Esophagus muscularis mucosa (tissue), 3 donors: ENCODE data around the gene CDKN3.

ENCODE experiments used
- POLR2AphosphoS5 ChIP-seq, 2 donors: sonication (generic); formaldehyde crosslinking; IDR thresholded peaks; one replicate each; pipeline ENCODE4 v1.6.1; 2017; ENCODE audit warnings: antibody characterized with exemption in 2 of 2
- TF ChIP-seq, protein P1 (sequence below), 3 experiments: fragments of 200-600 bp in 2 of 3; fragments of 450-650 bp in 1 of 3; sonication (generic) in 2 of 3; IDR thresholded peaks; one replicate each; pipeline ENCODE4 v1.5.1; 2017 to 2019; ENCODE audit warnings: antibody characterized with exemption in 3 of 3, mild to moderate bottlenecking in 2 of 3, moderate library complexity in 1 of 3

DNA sequence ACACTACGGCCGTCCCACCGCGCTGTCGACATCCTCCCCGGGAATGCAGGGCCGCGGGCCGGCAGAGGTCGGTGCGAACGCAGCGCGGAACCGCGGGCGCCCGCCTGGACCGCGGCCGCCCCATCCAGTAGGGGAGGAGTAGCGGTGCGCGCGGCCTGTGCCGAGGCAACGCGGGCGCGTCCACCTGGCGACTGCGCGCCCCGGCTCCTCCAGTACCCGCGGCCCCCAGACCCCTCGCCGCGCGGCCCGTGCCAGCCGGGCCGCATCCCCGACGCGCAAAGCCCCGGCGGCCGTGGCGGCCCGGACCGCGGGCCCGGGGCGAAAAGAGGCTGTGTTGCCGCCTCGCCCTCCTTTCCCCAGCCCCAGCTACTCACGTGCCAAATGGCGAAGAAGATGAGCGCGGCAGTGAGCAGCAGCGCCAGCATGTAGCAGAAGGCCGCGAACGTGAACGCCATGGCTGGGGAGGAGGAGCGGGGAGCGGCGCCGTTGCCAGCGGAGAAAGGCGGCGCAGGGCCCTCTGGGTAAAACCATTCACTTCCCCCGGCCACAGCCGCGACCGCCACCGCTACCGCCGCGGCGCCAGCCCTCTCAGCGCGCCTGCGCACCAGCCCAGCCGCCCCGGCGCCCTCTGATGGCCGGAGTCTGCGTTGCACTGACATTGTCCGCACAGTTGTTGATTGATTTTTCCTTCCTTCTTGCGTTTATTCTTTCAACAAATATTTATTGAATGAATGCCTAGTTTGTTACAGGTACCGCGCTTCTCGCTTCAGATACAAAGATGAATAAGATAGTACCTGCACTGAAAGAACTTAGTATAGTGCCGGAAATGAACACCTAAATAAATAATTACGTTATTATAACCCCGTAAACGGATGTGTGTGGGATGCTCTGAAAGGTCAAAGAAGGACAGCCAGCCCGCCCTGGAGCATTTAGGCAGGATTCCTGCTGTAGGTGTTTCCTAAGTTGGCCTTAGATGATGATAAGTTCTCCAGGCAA, 44.4 kb downstream of the CDKN3 start, which contains the start of gene CNIH1:
- TF ChIP-seq, protein P1, sequence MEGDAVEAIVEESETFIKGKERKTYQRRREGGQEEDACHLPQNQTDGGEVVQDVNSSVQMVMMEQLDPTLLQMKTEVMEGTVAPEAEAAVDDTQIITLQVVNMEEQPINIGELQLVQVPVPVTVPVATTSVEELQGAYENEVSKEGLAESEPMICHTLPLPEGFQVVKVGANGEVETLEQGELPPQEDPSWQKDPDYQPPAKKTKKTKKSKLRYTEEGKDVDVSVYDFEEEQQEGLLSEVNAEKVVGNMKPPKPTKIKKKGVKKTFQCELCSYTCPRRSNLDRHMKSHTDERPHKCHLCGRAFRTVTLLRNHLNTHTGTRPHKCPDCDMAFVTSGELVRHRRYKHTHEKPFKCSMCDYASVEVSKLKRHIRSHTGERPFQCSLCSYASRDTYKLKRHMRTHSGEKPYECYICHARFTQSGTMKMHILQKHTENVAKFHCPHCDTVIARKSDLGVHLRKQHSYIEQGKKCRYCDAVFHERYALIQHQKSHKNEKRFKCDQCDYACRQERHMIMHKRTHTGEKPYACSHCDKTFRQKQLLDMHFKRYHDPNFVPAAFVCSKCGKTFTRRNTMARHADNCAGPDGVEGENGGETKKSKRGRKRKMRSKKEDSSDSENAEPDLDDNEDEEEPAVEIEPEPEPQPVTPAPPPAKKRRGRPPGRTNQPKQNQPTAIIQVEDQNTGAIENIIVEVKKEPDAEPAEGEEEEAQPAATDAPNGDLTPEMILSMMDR (IDR thresholded peaks at IDR 0.05) = peak; percentile 97 to 98 (median 97)
- TF ChIP-seq POLR2AphosphoS5 (IDR thresholded peaks at IDR 0.05) = peak; percentile 68 to 90
